GM20431 (cell line): ENCODE measurements around the gene OR1S2.
"Not testable (repeated sequence)": the region's sequence is repeated elsewhere in the genome, so short reads cannot be mapped to it uniquely, and the experiment has no call there.

Source experiments
- in situ Hi-C: fragments of 300-500 bp; cut with MseI, MboI; formaldehyde crosslinking; loops from one replicate; pipeline ENCODE4 v1.15.0; 2020; ENCODE audit warnings: low sequenced_read_pairs; ENCODE audit not compliant: unreplicated experiment

The OR1S2 gene, protein sequence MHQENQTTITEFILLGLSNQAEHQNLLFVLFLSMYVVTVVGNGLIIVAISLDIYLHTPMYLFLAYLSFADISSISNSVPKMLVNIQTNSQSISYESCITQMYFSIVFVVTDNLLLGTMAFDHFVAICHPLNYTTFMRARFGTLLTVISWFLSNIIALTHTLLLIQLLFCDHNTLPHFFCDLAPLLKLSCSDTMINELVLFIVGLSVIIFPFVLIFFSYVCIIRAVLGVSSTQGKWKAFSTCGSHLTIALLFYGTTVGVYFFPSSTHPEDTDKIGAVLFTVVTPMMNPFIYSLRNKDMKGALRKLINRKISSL

DNA sequence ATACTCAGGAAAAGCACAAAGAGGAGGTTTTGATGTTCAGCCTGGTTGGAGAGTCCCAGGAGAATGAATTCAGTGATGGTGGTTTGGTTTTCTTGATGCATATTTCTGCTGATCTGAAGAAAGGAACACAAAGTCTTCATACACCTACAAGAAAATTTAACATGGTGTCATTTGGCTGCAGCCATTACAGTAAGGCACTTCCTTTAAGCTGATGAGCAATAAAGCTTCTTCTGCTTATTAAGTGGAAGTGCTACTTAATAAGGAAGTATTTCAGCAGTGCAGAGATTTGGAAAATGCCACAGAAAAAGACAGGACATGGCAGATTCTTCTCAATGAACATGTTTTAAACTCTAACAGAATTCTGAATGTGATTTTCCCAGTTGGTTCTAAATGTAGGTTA lies at the start of gene OR1S2:
TSS of gene OR1S2 (minus strand) at position 101 of the 400 bp plus-strand sequence. CDS start at position 101, 0 bp downstream.
- in situ Hi-C loops: no loop called here

DNA sequence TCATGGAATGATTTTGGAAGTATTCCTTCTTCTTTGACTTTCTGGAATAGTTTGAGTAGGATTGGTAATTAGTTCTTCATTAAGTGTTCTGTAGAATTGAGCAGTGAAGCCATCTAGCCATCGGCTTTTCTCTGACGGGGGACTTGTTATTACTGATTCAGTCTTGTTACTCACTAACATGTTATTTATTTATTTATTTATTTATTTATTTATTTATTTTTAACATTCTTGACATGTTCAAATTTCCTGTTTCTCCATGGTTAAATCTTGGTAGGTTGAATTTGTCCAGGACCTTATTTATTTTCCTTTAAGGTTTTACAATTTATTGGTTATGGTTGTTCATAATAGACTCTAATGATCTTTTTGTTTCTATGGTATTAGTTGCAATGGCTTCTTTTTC lies 40.0 kb upstream of the OR1S2 start:
- in situ Hi-C loops: no loop called here

DNA sequence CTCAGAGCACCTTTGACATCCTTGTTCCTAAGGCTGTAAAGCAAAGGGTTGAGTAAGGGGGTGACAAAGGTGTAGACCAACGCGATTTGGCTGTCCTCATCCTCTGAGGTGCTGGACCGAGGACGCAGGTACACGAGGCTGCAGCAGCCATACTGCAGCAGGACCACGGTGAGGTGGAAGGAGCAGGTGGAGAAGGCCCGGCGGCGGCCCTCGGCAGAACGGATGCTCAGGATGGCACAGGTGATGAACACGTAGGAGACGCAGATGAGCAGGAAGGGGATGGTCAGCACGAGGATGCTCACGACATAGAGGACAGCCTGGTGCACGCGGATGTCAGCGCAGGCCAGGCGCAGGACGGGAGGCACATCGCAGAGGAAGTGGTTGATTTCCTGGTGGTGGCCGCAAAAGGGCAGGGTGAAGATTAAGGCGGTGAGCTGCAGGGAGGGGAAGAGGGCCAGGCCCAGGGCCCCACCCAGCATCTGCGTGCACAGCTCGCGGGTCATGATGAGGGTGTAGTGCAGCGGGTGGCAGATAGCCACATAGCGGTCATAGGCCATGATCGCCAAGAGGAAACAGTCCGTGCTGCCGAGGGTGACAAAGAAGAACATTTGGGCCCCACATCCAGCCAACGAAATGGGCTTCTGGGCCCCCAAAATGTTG lies 24.1 kb upstream of the OR1S2 start:
- in situ Hi-C loops: no loop called here

DNA sequence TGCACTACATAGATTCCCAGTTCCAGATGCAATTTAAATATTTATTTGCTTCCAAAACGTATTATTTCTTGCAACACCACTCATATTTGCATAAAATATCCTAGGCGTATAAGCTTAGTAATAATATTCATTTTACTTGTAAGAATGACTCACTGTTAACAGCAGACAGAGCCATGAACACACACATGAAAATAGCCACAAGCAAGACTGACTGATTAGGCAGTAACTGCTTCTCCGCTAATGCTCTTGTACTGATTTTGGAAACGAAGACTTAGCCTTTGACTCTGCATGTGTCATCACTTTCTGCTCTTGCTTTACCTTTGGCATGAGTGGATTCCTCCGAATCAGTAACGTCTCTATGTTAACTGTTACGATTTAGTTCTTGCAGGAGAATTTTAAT lies 18.8 kb upstream of the OR1S2 start:
- in situ Hi-C loops: no loop called here

DNA sequence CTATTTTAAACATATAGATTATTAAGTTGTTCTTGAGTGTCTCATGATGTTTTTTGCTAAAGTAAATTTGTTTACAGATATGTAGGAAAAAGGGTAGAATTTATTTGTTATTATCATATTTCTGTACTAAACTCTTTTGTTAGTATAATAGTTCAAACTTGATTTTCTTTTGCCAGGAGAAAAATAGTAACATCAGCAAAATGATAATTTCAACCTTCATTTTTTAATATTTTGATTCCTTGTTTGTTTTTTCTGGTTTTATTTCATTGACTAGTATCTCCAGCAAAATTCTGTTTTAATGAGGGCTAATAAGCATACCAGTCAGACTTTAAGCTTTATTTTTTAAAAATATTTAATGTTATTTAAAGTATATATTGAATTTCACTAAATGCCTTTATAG lies 12.5 kb upstream of the OR1S2 start:
- in situ Hi-C loops: no loop called here

DNA sequence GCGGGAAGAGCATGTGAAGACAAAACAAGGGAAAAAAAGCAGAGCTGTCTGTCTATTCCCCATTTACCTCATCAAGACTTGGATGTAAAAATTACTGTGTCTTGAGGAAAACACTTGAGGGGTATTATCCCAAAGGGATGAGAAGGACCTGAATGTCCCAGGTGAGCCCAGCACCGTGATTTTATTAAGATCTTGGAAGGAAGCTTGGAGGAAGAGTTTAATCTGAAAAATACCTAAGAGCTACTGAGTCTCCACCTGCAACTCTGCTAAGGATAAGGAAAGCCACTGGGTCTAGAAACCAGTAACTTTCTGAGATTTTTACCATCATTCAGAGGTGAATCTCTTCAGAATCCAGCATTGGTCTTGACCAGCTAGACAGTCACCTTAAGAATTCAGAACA lies 8.5 kb upstream of the OR1S2 start, which contains the start of gene OR1S1:
TSS of gene OR1S1 (plus strand) at position 301 of the 400 bp plus-strand sequence.
- in situ Hi-C loops: not testable (repeated sequence)

DNA sequence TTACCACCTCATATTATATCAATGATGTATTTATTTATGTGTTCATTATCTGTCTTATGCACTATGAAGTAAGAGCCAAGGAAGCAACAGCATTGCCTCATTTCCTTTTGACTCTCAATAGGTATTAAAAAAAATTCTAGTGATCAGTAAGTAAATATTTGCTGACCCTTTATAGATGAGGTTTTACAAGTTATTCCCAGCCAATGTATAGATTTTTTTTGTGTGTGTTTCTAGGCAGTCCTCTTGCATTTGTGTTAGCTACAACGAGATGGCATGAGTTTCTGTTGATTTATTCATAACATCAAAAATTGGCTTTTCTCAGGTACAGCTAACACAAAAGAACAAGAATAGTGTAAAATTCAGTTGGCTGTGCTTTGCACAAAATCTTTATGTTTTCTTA lies 4.7 kb downstream of the OR1S2 start:
- in situ Hi-C loops: no loop called here

DNA sequence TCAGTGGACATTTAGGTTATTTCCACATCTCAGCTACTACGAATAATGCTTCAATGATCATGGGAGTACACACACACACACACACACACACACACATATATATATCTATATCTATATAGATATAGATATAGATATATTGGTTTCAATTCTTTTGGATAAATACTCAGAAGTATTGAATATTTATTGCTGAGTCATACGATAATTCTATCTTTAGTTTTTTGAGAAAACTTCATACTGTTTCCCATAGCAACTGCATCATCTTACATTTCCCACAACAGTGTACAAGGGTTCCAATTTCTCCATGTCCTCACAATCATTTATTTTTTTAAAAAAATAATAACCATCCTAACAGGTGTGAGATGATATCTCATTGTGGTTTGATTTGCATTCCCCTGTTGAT lies 8.0 kb downstream of the OR1S2 start:
- in situ Hi-C loops: no loop called here

DNA sequence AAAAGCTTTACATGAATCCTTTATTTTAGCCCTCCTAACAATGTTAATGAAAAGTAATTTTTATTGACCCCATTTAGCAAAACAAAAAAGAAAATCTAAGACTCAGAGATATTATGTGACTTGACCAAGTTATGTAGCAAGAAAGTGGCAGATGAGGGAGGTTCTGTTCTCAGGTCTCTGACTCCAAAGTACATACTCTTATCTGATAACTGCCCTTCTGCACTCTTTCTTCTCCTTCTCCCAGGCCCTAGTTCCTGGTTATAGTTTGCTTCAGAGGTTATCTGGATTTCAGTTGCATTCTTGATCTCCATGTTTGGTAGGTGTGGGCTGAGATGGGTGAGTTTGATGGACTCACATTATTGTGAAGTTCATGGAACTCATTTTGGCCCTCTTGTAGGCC lies 10.6 kb downstream of the OR1S2 start:
- in situ Hi-C loops: no loop called here

DNA sequence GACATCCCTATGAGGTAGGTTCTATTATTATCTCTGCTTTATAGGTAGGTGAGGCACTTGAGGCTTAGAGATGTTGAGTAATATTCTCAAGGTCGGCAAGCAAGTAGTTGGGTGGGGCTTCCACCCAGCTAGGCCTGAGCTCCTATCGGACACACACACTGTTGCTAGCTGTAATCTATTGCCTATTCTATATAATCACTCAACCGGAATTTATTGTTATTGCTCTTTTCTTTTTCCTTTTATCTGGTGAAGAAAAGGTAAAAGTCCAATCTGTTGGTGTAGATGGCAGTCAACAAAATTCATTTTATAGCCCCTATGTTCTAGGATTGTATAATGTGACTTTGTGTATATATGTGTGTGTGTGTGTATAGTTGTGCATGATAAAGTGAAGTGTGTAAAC lies 11.7 kb downstream of the OR1S2 start:
- in situ Hi-C loops: no loop called here

DNA sequence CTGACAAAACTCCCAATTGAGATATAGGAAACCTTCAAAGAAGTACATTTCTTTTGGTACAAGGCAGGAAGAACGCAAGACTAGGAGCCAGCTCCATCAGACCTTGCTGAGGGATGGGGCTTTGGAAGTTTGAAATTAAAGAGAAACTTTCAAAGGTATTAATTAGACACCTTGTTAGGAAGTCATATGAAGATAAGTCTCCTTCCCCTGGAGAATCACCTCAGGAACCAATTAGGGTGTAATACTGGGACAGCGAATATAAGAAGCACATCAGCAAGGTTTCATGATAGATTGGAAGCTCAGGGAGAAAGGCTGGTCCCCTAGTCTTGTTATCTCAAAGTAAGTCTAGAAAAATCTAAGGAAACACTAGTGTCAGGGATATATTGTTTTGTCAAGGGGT lies 15.2 kb downstream of the OR1S2 start, which contains the start of gene OR9Q2:
TSS of gene OR9Q2 (plus strand) at position 301 of the 400 bp plus-strand sequence. CDS start 1,421 bp downstream, outside the sequence.
- in situ Hi-C loops: no loop called here

DNA sequence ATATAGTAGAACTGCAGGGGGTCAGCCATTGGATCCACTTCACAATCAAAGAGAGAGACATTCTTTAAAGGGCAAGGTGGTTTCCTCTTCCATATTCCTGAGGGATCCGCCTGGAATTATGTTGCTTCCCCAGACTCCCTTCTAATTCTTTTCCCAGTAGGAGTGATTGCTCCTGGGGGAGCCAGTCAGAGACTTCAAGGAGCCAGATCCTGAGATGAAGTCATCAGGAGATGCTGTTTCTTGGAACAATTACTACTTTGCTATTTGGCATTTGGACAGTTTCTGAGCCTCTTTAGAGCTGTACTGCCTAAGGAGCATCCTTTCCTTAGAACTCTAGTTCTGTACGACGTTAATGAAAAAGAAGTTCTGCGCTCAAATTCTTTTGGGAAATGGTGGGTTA lies 17.0 kb downstream of the OR1S2 start:
- in situ Hi-C loops: no loop called here

DNA sequence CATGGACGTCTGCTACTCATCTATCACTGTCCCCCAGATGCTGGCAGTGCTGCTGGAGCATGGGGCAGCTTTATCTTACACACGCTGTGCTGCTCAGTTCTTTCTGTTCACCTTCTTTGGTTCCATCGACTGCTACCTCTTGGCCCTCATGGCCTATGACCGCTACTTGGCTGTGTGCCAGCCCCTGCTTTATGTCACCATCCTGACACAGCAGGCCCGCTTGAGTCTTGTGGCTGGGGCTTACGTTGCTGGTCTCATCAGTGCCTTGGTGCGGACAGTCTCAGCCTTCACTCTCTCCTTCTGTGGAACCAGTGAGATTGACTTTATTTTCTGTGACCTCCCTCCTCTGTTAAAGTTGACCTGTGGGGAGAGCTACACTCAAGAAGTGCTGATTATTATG lies 24.3 kb downstream of the OR1S2 start:
- in situ Hi-C loops: no loop called here

DNA sequence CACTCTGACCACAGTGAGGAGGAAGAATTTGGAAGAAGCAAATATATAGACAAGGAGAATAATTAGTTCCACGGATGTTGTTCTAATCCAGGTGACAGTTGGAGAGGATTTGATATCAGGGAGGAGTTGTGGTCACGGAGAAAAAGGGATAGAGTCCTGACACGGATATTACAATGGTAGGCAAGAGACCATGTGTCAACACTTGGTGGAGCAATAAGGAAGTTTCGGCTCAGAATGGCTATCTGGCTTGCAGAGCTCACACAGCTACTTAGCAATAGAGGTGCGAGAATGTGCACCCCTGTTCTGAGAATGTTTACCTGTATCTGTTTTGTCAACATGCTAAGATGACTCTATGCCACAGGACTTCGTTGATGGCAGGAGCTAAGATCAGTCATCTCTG lies 25.5 kb downstream of the OR1S2 start:
- in situ Hi-C loops: no loop called here

DNA sequence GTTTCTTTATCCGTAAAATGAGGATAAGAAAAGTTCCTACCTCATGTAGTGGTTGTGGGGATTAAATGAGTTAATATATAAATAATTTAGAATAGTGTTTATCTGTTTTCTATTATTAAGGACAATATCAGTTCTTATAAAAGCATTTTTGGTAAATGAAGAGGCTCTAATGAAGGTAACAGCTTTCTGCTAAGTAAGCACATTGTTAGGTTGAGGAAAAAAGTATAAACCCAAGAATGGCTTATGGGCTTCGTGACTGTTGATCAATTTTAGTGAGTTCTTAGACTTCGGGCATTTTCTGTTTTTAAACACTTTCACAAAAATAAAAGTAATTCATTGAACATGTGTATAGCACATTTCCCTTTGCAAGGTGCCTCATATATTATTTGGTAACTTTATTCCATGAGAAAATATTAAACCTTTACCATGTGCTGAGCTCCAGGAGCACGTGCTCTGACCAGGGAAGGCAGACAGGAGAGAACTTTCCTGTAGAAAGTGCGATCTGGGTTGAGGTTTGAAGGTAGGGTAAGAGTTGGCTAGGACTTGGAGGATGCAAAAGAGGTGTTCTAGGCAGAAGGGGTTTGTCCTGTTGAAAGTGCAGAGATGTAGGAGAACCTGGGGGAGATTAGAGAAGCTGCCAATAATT lies 26.4 kb downstream of the OR1S2 start:
- in situ Hi-C loops: no loop called here

DNA sequence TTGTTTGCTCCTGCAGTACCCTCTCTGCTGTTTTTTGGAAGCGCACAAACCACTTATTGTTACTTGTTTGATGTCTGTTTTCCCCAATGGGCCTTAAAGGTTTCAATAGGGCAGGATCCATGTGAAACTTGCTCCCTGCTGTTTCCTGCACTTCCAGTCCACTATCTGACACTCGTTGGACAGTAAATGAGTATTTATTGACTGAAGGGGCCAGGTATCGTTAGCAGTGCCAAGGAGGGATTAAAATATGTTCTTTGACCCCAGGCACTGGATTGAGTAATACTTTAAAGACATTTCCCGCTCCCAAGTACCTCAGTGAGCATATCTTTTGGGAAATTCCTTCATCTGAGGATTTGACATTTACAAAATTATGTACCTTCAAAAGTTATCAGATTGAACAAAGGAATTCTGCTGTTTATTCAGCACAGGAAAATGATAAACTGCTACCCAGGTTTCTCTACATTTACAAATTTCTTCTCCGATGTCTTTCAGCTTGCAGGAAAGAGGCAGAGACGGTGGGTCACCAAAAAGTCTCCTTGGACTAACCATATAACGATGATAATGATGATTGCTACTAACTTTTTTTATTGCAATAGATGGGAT lies 38.3 kb downstream of the OR1S2 start:
- in situ Hi-C loops: no loop called here

DNA sequence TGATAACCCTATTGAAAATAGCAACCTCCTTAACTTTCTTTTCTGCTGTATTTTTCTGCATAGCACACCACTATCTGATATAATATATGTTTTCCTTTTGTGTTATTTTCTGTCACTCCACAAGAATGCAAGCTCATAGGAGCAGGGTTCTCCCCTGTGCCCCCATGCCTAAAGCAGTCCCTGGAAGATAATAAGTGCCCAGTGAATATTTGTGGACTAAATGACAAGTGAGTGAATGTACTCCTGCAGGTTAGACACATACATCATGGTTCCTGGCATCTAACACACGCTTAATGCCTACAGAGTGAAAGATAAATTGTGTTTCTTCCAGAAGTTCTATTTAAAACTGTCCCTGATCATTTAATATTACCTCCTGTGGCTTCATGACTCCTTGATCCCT lies 39.0 kb downstream of the OR1S2 start:
- in situ Hi-C loops: no loop called here

DNA sequence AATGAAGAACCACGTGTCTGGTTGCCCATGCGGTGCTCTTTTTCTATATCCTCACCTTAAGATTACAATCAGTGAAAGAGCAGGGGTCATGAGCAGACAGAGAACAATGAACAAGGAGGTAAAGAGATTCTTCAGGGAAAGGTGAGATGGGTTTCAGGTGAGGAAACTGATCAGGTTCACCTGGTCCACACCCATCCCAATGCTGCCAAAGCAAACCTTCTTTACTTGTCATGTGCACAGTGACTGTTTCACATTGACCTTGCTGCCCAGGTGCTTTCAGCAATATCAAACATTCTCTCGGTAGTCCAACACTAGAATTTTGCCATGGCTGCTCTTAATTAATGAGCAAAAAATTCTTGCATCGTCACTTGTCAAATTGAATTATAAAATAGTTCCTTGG lies 39.6 kb downstream of the OR1S2 start:
- in situ Hi-C loops: no loop called here
